Fibroblast of lung (primary cell): ENCODE measurements around the gene SLC22A12.

ENCODE experiments used
- CTCF ChIP-seq, 2 donors: IDR thresholded peaks in 1 of 2; conservative IDR thresholded peaks in 1 of 2; 1 replicate in 1 of 2; 2 replicates in 1 of 2; pipeline ENCODE4 v1.5.1; 2011 to 2012; ENCODE audit warnings: low read length in 2 of 2, control low read depth in 1 of 2, inconsistent platforms in 1 of 2, low read depth in 1 of 2, mild to moderate bottlenecking in 1 of 2
- EZH2 ChIP-seq: IDR thresholded peaks from 2 replicates; pipeline ENCODE4 v1.5.1; 2012; ENCODE audit warnings: low read length, control low read depth, mild to moderate bottlenecking; ENCODE audit errors: missing control alignments

GRCh38 chr11:64619811-64620380 lies 28.9 kb downstream of the SLC22A12 start:
- TF ChIP-seq CTCF (conservative IDR thresholded peaks at IDR 0.05 in 1 of 2, IDR thresholded peaks at IDR 0.05 in 1 of 2; ENCODE audit: low read depth in 1 of 2, low read length in 2 of 2), result no peak
- TF ChIP-seq EZH2, result no peak
